Smooth muscle cell (in vitro differentiated cells): ENCODE measurements around the gene FBXO11. TPM values are rescaled to one million over a fixed set of nuclear protein-coding genes. Genes with fewer than 3 reads are reported as not detected.
A peak's percentile ranks its signal among the peaks of the same experiment; 100 is the strongest.
"Not testable (repeated sequence)": the region's sequence is repeated elsewhere in the genome, so short reads cannot be mapped to it uniquely, and the experiment has no call there.

ENCODE experiments used
- DNase-seq: peaks from one replicate; lab custom pipeline; 2025; ENCODE audit not compliant: unreplicated experiment; lab: John Stamatoyannopoulos, UW
- H2AFZ ChIP-seq: fragments of 200-600 bp; sonication (generic); 2 replicates; pipeline ENCODE4 v1.6.0; 2016; ENCODE audit warnings: antibody characterized with exemption, low read depth, mild to moderate bottlenecking
- H3F3A ChIP-seq: fragments of 200-600 bp; sonication (generic); 2 replicates; pipeline ENCODE4 v1.6.0; 2017; ENCODE audit warnings: antibody characterized with exemption, low read depth
- H3K27ac ChIP-seq: fragments of 200-600 bp; sonication (generic); 2 replicates; pipeline ENCODE4 v1.5.1; 2016; ENCODE audit warnings: low read depth, mild to moderate bottlenecking
- H3K27me3 ChIP-seq: fragments of 200-600 bp; sonication (generic); 2 replicates; pipeline ENCODE4 v1.6.1; 2016; ENCODE audit warnings: low read depth, mild to moderate bottlenecking
- H3K36me3 ChIP-seq: fragments of 200-600 bp; sonication (generic); 2 replicates; pipeline ENCODE4 v1.5.1; 2016; ENCODE audit warnings: low read depth
- H3K4me1 ChIP-seq: fragments of 200-600 bp; sonication (generic); 2 replicates; pipeline ENCODE4 v1.5.1; 2016; ENCODE audit warnings: low read depth
- H3K4me2 ChIP-seq: fragments of 200-600 bp; sonication (generic); 2 replicates; pipeline ENCODE4 v1.6.0; 2016; ENCODE audit warnings: mild to moderate bottlenecking
- H3K4me3 ChIP-seq: fragments of 200-600 bp; sonication (generic); 2 replicates; pipeline ENCODE4 v1.5.1; 2016; ENCODE audit warnings: mild to moderate bottlenecking
- H3K79me2 ChIP-seq: fragments of 200-600 bp; sonication (generic); 2 replicates; pipeline ENCODE4 v1.6.0; 2016; ENCODE audit warnings: low read depth, mild to moderate bottlenecking
- H3K9ac ChIP-seq: fragments of 200-600 bp; sonication (generic); 2 replicates; pipeline ENCODE4 v1.6.0; 2016; ENCODE audit warnings: low read depth
- H3K9me3 ChIP-seq: fragments of 200-600 bp; sonication (generic); replicated peaks from 2 replicates; pipeline ENCODE4 v1.5.1; 2016; ENCODE audit warnings: low read depth
- H4K20me1 ChIP-seq: fragments of 200-600 bp; sonication (generic); 2 replicates; pipeline ENCODE4 v1.6.0; 2016; ENCODE audit warnings: low read depth
- CTCF ChIP-seq: fragments of 200-600 bp; sonication (generic); IDR thresholded peaks from 2 replicates; pipeline ENCODE4 v1.5.1; 2017; ENCODE audit warnings: borderline replicate concordance, mild to moderate bottlenecking, antibody characterized with exemption; ENCODE audit not compliant: insufficient read depth, poor library complexity, severe bottlenecking
- WGBS: methylation state at CpG from one replicate; pipeline ENCODE4 v1.1.7; 2016; ENCODE audit warnings: low lambda C conversion rate; 5-methylcytosine and 5-hydroxymethylcytosine counted together
- polyA plus RNA-seq: library from polyadenylated mRNA; unstranded; fragments of >200 nt; fragmentation: Nextera tagmentation; extraction: Ambion mirVana; gene quantifications from 2 replicates; pipeline ENCODE4 v1.2.1, GENCODE V29; 2016
- total RNA-seq: library from RNA; depleted of rRNA; stranded (reverse); fragments of >200 nt; gene quantifications from 2 replicates; pipeline ENCODE4 v1.2.3, GENCODE V29; 2014

Gene FBXO11
- total and polyA plus RNA-seq, 2 experiments from 2014 or later: 23.1 to 41.9 TPM

DNA sequence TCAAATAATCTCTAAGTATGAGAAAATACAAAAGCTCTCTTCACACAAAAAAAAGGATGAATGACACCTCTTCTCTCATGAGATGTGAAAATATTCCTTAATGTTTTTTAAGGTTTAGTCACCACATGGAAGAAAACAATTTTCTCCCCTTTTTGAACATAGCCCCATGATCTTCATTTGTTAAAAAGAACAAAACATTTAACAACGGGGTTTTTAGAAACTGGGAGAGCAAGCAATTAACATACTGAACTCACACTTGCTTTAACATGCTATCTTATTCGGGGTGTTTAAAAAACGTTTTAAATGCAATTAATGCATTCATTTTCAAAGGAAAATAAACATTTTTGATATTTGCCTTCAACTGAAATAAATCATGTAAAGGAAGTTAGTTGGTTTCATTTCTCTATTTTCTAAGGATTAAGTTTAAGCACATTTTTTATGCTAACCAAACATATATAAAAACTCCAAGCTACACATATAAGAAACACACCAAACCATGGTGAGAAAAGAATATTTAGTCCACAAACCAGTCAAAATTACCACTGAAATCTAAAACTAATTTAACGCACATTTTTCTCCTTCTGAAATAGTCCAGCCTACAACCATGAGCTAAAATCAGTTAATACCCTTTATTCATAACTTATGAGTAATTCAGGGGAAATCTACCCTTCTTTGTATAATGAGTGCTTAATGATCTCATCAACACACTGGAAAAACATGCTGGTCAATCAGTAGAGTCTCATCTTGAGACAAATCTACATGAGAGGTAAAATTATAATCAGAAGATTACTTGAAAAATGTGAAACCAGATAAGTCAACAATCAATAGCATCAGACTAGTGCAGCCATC is 8.2 kb downstream of the FBXO11 start:
- H3K4me1 ChIP-seq: peaks cover 14% of the 10 kb centered on the region
- H3K9me3 ChIP-seq: no peaks in the 10 kb centered on the region
- TF ChIP-seq CTCF: no peak
- H3K79me2 ChIP-seq: peaks cover 100% of the 10 kb centered on the region
- no peak for DNase-seq
- no peak overlapping the region for H3K9ac ChIP-seq
- H4K20me1 ChIP-seq: peaks cover 100% of the 10 kb centered on the region
- H2AFZ ChIP-seq: no peak overlapping the region
- H3K36me3 ChIP-seq: no peaks in the 10 kb centered on the region
- 63% methylated on average over 4 of the region's 4 CpGs for WGBS
- no peak overlapping the region for H3K4me3 ChIP-seq
- peaks cover 5% of the 10 kb centered on the region for H3F3A ChIP-seq
- H3K27me3 ChIP-seq: no peaks in the 10 kb centered on the region
- peak overlapping the region; percentile 15 for H3K27ac ChIP-seq
- H3K4me2 ChIP-seq: peak overlapping the region; percentile 20

DNA sequence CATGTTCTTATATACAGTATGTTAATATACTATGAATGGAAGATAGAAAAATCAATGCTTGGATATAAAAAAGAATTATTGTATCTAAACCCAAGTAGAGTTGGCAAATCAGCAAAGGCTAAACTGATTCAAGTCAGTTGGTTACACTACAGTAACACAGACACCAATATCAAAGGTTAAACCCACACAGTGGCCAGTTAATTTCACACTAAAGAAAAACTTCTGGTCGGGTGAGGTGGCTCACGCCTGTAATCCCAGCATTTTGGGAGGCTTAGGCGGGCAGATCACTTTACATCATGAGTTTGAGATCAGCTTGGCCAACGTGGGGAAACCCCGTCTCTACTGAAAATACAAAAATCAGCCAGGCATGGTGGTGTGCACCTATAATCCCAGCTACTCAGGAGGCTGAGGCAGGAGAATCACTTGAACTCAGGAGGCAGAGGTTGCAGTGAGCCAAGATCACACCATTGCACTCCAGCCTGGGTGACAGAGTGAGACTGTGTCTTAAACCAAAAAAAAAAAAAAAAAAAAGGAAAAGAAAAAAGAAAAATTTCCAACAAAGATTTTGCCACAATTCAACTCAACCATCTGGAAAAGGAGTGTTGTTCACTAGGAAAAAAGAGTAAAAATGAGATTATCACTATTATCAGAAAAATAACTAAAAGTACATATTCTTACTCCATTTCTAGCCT is 9.0 kb downstream of the FBXO11 start:
- H3K9ac ChIP-seq, H2AFZ ChIP-seq, H3F3A ChIP-seq, H3K27me3 ChIP-seq, DNase-seq, H3K9me3 ChIP-seq, H3K4me3 ChIP-seq, H3K4me1 ChIP-seq, H3K36me3 ChIP-seq: not testable (repeated sequence)
- Histone ChIP-seq H3K79me2 (peaks cover 100% of the 10 kb centered on the region), H3K4me2 (peak overlapping the region; percentile 20), H4K20me1 (peaks cover 100% of the 10 kb centered on the region), H3K27ac (peak overlapping the region; percentile 15)
- 90% methylated on average over 5 of the region's 5 CpGs for WGBS

DNA sequence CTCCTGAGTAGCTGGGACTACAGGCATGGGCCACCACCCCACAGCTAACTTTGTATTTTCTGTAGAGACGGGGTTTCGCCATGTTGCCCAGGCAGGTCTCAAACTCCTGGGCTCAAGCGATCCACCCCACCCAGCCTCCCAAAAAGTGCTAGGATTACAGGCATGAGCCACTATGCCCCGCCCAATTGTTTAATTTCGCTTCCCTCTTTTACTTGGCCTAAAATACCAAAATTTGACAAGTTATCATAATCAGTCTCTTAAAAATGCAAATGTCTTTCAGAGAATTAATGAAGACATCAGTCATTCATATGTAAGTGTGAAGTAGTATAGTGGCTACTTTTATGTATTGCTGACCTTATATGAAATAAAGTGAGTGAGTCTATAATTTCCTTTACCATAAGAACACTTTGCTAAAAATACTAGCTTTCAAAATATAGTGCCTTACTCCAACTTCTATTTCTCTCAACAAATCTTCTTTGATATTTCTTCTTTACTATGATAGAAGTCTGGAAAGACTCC is 9.8 kb downstream of the FBXO11 start:
- peaks cover 5% of the 10 kb centered on the region for H3F3A ChIP-seq
- WGBS: 97% methylated on average over 5 of the region's 5 CpGs
- H3K9me3 ChIP-seq: no peaks in the 10 kb centered on the region
- no peak overlapping the region for H3K4me3 ChIP-seq
- H3K79me2 ChIP-seq: peaks cover 100% of the 10 kb centered on the region
- H3K27ac ChIP-seq: no peak overlapping the region
- DNase-seq: no peak
- H3K4me1 ChIP-seq: peaks cover 5% of the 10 kb centered on the region
- no peak overlapping the region for H2AFZ ChIP-seq
- H3K27me3 ChIP-seq: no peaks in the 10 kb centered on the region
- H3K9ac ChIP-seq: no peak overlapping the region
- peaks cover 100% of the 10 kb centered on the region for H4K20me1 ChIP-seq
- no peak for TF ChIP-seq CTCF
- H3K4me2 ChIP-seq: no peak overlapping the region
- no peaks in the 10 kb centered on the region for H3K36me3 ChIP-seq

GRCh38 chr2:47893771-47894170 is 12.5 kb downstream of the FBXO11 start:
- Histone ChIP-seq H3K27ac (no peak overlapping the region), H3K4me3 (no peak overlapping the region), H3K27me3 (no peaks in the 10 kb centered on the region), H3K36me3 (no peaks in the 10 kb centered on the region), H3K4me1 (no peaks in the 10 kb centered on the region), H3K4me2 (no peak overlapping the region), H3K79me2 (peaks cover 100% of the 10 kb centered on the region), H2AFZ (no peak overlapping the region), H3F3A (no peaks in the 10 kb centered on the region), H4K20me1 (peaks cover 100% of the 10 kb centered on the region), H3K9me3 (no peaks in the 10 kb centered on the region), H3K9ac (no peak overlapping the region)
- TF ChIP-seq CTCF: no peak
- no peak for DNase-seq
- WGBS: 79% methylated on average over 1 of the region's 1 CpG
